Small intestine (tissue), 7 donors: ENCODE measurements around the gene CCNJL. TPM values are rescaled to one million over a fixed set of nuclear protein-coding genes. Genes with fewer than 3 reads are reported as not detected.

Experiments used
- DNase-seq, 2 donors: peaks; one replicate each; pipeline versions ENCODE4 v3.0.0 to v3.0.0-alpha.2; 2013
- FAIRE-seq: peaks from 2 replicates; lab custom pipeline; 2012; peaks lifted over from hg19 to GRCh38; lab: Jason Lieb, UNC
- H3K27ac ChIP-seq, 3 donors: one replicate each; pipeline ENCODE4 v1.5.1; 2013; ENCODE audit warnings: low read length in 2 of 3, mild to moderate bottlenecking in 2 of 3, control low read depth in 1 of 3, inconsistent platforms in 1 of 3, low read depth in 1 of 3, moderate library complexity in 1 of 3
- H3K27me3 ChIP-seq, 3 donors: one replicate each; pipeline ENCODE4 v1.6.1; 2013; ENCODE audit warnings: low read length in 3 of 3, inconsistent platforms in 1 of 3; ENCODE audit not compliant: control insufficient read depth in 3 of 3, insufficient read depth in 3 of 3
- H3K36me3 ChIP-seq, 3 donors: one replicate each; pipeline ENCODE4 v1.6.1; 2013; ENCODE audit warnings: low read length in 3 of 3, inconsistent platforms in 1 of 3, low read depth in 1 of 3, mild to moderate bottlenecking in 1 of 3, moderate library complexity in 1 of 3; ENCODE audit not compliant: control insufficient read depth in 3 of 3, insufficient read depth in 2 of 3
- H3K4me1 ChIP-seq, 3 donors: one replicate each; pipeline ENCODE4 v1.6.1; 2013; ENCODE audit warnings: low read length in 2 of 3, inconsistent platforms in 1 of 3, low read depth in 1 of 3, mild to moderate bottlenecking in 1 of 3, moderate library complexity in 1 of 3; ENCODE audit not compliant: control insufficient read depth in 3 of 3, insufficient read depth in 2 of 3
- H3K4me3 ChIP-seq, 3 donors: one replicate each; pipeline ENCODE4 v1.5.1; 2013; ENCODE audit warnings: low read length in 3 of 3, control low read depth in 1 of 3, inconsistent platforms in 1 of 3, low read depth in 1 of 3, mild to moderate bottlenecking in 1 of 3, moderate library complexity in 1 of 3
- H3K9me3 ChIP-seq, 2 donors: one replicate each; pipeline ENCODE4 v1.6.1; 2013; ENCODE audit warnings: low read depth in 1 of 2, low read length in 1 of 2; ENCODE audit not compliant: control insufficient read depth in 2 of 2, insufficient read depth in 1 of 2
- WGBS, 3 donors: extraction: QIAGEN DNeasy Blood & Tissue Kit; methylation state at CpG; one replicate each; pipeline ENCODE4 v1.1.7; 2013; 5-methylcytosine and 5-hydroxymethylcytosine counted together
- polyA plus RNA-seq, 4 donors: library from polyadenylated mRNA; stranded (reverse) in 3 of 4; unstranded in 1 of 4; fragments of 200-250 nt in 3 of 4; fragments of 120-200 nt in 1 of 4; gene quantifications; one replicate each; pipeline versions ENCODE4 v1.2.1 to v1.2.3, GENCODE V29; 2013
- donor health status: healthy with polysubstance abuse.
- donor health status: control.
- donor health status: control.
- donor health status: Bipolar disorder and iron deficiency.
- donor health status: healthy.

The CCNJL gene
- polyA plus RNA-seq, 4 donors = 0.22 to 19.6 (median 1.5) TPM

DNA sequence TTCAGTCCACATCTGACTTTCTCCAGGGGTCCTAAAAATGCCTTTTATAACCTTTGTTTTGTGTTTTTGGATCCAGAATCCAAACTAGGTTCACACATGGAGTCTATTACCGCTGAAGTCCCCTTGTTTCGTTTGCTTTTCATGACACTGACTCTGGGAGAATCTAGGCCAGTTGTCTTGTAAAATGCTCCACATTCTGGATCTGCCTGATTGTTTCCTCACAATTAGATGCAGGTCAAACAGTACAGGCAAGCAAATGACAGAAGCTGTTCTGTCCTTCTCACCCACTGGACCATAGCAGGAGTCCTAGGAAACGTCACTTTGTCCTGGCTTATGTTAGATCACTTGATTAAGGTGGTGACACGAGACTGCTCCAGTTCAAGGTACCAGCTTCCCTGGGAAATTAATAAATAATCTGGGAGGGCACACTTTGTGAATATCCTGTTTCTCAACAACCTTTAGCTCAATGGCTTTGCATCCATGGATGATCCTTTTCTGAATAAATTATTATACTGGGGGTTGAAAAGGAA, 49.0 kb downstream of the CCNJL start:
- Histone ChIP-seq H3K36me3 (peaks cover 0 to 41% (median 0%) of the 10 kb centered on the region in 3 donors), H3K27ac (peak overlapping the region in 1 of 3 donors; percentile 87), H3K4me3 (no peak overlapping the region), H3K9me3 (no peaks in the 10 kb centered on the region), H3K4me1 (peaks cover 8 to 43% (median 8%) of the 10 kb centered on the region in 3 donors), H3K27me3 (no peaks in the 10 kb centered on the region)
- peak in 1 of 2 donors; percentile 27 for DNase-seq
- FAIRE-seq = no peak
- WGBS, 3 donors = 43 to 75% (median 57%) methylated on average over 4 of the region's 4 CpGs

DNA sequence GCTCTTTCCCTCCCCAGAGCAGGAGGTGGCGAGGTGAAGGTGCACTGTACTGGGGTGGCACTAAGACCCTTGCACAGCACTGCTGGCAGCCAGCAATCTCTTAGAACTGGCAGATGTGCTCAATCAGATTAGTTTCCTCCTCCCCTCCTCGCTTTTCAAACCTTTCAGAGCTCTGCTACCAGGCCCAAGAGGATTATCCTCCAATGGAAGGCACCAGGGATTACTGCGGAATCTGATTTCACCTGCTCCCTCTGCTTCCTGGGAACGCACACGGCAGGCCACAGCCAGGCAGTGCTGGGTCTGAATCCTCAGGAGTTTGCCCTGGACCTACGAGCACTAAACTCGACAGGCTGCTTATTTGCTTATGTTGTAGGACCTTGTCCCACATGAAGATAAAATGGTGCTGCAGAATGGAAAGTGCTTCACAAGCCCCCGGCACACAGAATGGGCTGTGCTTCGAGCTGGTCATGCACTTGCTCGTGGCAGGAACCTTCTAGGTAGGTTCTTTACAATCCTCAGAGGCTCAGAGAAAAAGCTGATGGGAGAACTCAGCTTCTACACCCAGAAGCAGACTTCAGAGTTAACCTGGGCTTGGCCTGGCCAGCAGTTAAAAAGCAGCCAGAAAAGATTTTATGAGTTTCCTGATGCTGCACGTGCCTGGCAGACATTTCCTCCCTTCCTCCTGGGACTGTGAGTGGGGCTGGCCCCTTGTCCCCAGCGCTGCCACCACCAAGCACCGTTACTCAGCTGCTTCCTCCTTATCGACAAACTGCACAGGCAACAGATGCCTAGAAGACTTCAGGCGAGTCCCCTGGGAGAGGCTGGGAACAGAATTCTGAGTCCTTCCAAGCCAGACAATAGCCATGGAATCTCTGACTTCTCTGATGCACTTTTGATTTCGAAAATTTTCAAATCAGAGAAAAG, 50.0 kb downstream of the CCNJL start:
- H3K9me3 ChIP-seq = no peaks in the 10 kb centered on the region
- peaks cover 0 to 37% (median 0%) of the 10 kb centered on the region in 3 donors for H3K36me3 ChIP-seq
- peaks cover 8 to 43% (median 8%) of the 10 kb centered on the region in 3 donors for H3K4me1 ChIP-seq
- DNase-seq = peak; percentile 57 to 78
- FAIRE-seq = no peak
- peak overlapping the region in 2 of 3 donors; percentile 38 to 87 for H3K27ac ChIP-seq
- 14 to 41% (median 30%) methylated on average over 16 of the region's 16 CpGs for whole genome bisulfite sequencing, 3 donors
- H3K27me3 ChIP-seq = no peaks in the 10 kb centered on the region
- no peak overlapping the region for H3K4me3 ChIP-seq

DNA sequence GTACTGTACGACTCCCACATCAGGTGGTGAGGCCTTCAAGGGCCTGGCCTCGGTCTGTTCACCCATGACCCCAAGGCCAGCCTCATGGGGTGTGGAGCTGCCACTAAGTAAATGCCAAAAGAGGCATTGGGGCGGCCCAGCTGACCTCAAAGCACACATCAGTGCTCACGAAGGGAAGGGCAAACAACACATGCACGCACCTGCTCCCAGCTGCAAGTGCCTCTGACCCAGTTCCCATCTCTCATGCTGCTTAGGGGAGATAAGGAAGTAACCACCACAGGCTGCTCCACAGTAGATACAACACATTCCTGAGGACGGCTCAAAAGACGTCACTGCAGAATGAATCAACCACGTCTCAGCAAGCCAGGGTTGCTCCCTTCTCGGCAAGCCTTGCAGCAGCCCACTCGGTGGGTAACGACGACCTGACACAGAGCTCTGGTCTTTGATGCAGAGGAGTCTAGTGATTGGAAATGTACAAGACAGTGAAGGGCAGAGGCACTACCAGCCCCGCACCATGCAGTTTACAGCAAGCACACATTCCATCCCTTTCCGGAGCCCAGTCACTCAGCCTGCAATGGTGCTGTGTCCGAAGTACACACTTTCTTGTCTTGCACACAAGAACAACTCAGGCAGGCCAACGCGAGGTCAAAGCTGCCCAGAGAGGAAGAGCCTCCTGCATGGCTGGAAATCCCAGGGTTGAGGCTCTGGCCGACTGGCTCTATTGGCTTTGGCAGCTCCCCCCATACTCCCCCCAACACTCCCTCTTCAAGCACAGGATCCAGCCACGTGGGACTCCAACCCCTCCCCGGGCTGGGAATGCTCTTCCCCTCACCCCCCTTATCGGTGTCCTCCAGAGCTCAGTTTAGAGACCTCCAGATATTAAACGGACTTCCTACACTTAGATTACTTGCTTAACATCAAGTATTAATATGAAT, 51.2 kb downstream of the CCNJL start:
- peak overlapping the region in 1 of 3 donors; percentile 87 for H3K27ac ChIP-seq
- DNase-seq (peak; percentile 77 to 89), FAIRE-seq (no peak)
- no peak overlapping the region for H3K4me3 ChIP-seq
- H3K27me3 ChIP-seq = no peaks in the 10 kb centered on the region
- 22 to 42% (median 28%) methylated on average over 22 of the region's 22 CpGs for WGBS, 3 donors
- peaks cover 0 to 34% (median 0%) of the 10 kb centered on the region in 3 donors for H3K36me3 ChIP-seq
- no peaks in the 10 kb centered on the region for H3K9me3 ChIP-seq
- peaks cover 8 to 43% (median 8%) of the 10 kb centered on the region in 3 donors for H3K4me1 ChIP-seq

DNA sequence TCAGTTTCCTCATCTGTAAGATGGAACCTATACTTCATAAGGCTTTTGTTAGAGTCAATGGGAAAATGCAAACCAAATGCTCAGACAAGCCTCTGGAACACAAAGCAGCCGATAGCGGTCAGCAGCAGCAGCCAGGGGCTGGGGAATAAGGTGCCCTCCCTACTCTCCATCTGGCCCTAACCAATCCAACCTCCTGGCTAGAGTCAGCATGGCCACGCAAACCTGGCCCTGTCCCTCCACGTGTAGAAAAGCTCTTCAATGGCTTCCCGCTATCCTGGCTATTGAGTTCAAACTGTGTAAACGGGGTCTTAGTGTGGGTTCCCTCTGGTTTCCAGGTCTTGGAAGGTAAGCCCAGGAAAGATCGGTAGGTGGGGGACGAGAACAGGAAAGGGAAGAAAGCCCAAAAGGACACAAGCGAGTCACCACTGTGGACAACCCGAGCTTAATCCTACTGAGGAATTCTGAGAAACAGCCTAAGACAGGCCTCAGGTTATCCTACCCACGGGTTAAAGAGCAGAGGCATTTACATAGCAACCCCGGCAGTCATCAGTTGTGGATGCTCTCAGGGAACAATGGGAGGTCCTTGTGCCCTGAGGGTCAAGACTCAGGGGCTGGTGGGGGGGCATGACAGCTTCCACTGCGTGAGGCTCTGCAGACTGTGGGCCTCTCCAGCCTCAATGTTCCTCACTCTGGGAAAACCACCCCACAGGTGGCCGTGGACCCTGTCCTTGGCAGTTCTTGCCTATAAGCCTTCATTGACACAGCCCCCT, 52.2 kb downstream of the CCNJL start:
- no peak for DNase-seq
- H3K27ac ChIP-seq = peak overlapping the region in 1 of 3 donors; percentile 87
- WGBS, 3 donors = 81 to 87% (median 85%) methylated on average over 14 of the region's 14 CpGs
- no peak overlapping the region for H3K4me3 ChIP-seq
- no peak for FAIRE-seq
- H3K9me3 ChIP-seq = no peaks in the 10 kb centered on the region
- peaks cover 0 to 39% (median 0%) of the 10 kb centered on the region in 3 donors for H3K36me3 ChIP-seq
- H3K4me1 ChIP-seq = peaks cover 8 to 43% (median 8%) of the 10 kb centered on the region in 3 donors
- H3K27me3 ChIP-seq = no peaks in the 10 kb centered on the region

DNA sequence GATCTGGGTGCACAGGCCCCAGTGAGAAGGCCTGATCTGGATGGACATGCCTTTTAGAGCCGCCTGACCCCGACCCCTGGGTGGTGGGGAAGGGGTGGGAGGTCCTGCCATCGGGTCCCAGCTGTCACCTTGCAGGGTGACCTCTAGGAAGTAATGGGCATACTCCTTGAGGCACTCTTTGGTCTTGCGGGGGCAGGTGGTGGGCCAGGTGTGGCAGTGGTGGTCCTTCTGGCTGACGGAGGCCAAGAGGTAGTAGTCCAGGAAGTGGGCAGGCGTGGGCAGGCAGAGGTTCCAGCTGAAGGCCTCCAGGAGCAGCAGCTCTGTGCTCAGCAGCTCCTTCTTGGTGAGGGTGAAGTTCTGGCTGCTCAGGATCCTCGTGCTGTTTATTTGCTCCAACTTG, 53.0 kb downstream of the CCNJL start:
- DNase-seq (no peak), FAIRE-seq (no peak)
- Histone ChIP-seq H3K9me3 (no peaks in the 10 kb centered on the region), H3K4me3 (no peak overlapping the region), H3K27ac (no peak overlapping the region), H3K36me3 (peaks cover 0 to 47% (median 0%) of the 10 kb centered on the region in 3 donors), H3K27me3 (no peaks in the 10 kb centered on the region), H3K4me1 (peaks cover 8 to 43% (median 8%) of the 10 kb centered on the region in 3 donors)
- 75 to 86% (median 86%) methylated on average over 7 of the region's 7 CpGs for WGBS, 3 donors

DNA sequence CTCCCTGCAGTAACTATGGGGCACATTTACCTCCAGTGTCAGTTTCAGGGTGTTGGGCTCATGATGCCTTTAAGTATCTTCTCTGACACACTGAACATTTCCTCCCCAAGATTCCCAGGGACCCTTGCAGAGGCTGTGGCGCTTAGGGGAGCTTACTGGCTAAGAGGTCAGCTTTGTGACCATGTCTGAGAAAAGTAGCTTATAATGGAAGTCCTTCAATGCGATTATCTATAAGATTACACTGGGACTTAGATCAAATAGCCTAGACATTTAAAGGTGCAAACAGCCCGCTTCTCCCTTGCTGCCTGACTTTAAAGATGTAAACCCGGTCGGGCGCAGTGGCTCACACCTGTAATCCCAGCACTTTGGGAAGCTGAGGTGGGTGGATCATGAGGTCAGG, 57.7 kb downstream of the CCNJL start:
- WGBS, 3 donors = 94 to 97% (median 95%) methylated on average over 6 of the region's 6 CpGs
- FAIRE-seq (no peak), DNase-seq (no peak)
- Histone ChIP-seq H3K27me3 (no peaks in the 10 kb centered on the region), H3K27ac (no peak overlapping the region), H3K9me3 (no peaks in the 10 kb centered on the region), H3K4me3 (no peak overlapping the region), H3K4me1 (peaks cover 0 to 10% (median 0%) of the 10 kb centered on the region in 3 donors), H3K36me3 (peaks cover 0 to 67% (median 0%) of the 10 kb centered on the region in 3 donors)

DNA sequence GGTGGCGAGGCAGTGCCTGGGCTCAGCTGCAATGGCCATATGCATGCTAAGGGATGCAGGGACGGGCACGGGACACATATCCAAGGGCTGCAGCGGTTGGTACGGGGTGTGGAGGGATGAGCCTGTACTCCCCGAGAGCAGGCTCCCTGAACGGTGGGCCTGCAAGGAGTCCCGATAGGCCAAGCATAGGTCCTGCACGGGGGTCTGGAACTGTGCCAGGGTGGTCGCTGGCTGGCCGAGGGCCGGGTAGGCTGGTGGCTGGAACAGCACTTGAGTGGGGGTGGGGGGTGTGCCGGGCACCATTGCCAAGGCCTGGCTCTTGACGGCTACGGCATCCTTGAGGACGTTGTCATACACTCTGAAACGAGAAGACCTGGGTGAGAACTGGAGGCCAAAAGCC, 58.9 kb downstream of the CCNJL start:
- FAIRE-seq (no peak), DNase-seq (no peak)
- Histone ChIP-seq H3K27ac (no peak overlapping the region), H3K9me3 (no peaks in the 10 kb centered on the region), H3K27me3 (no peaks in the 10 kb centered on the region), H3K36me3 (peaks cover 0 to 56% (median 0%) of the 10 kb centered on the region in 3 donors), H3K4me1 (peaks cover 0 to 10% (median 0%) of the 10 kb centered on the region in 3 donors), H3K4me3 (no peak overlapping the region)
- WGBS, 3 donors = 88 to 92% (median 91%) methylated on average over 16 to 17 of the region's 17 CpGs
